ENCODE measurements around the gene DPP6.

DNA sequence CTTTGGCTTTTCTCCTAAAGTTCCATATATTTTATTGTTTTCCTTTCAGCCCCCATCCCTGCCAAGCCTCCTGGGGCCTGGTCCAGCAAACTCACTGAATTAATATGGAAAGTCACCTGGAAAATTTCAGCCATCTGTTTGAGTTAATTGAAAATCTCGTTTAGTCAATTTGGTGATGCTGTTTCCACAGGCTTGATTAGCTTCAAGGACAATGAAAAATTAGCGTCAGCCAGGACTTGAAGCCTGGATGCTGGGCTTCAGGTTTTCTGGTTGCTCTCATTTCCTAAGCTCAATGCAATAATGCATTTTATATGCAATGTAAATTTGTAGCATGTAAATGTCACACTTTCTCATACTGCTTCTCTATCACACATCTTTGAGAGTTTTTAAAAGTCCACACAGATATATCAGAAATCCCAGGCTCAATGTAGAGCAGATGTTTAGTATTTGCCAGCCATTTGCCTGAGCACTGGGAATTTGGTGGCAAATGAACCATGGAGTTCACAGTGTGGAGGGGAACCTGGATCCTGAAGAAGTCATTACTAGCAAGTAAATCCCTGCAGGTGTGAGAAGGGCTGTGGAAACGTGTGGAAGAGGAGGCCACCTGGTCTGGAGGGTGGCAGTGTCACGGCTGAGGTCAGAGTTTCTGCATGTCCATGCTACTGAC is 722.2 kb downstream of the DPP6 start:
- TF ChIP-seq, protein P1, sequence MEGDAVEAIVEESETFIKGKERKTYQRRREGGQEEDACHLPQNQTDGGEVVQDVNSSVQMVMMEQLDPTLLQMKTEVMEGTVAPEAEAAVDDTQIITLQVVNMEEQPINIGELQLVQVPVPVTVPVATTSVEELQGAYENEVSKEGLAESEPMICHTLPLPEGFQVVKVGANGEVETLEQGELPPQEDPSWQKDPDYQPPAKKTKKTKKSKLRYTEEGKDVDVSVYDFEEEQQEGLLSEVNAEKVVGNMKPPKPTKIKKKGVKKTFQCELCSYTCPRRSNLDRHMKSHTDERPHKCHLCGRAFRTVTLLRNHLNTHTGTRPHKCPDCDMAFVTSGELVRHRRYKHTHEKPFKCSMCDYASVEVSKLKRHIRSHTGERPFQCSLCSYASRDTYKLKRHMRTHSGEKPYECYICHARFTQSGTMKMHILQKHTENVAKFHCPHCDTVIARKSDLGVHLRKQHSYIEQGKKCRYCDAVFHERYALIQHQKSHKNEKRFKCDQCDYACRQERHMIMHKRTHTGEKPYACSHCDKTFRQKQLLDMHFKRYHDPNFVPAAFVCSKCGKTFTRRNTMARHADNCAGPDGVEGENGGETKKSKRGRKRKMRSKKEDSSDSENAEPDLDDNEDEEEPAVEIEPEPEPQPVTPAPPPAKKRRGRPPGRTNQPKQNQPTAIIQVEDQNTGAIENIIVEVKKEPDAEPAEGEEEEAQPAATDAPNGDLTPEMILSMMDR (IDR thresholded peaks at IDR 0.05): no peak
- TF ChIP-seq POLR2A (IDR thresholded peaks at IDR 0.05): no peak

Measured in heart left ventricle (tissue), 13 donors.